GM12873 (cell line): ENCODE data around the gene MGAT3.

Experiments used
- TF ChIP-seq, protein P1 (sequence below): IDR thresholded peaks from 2 replicates; pipeline ENCODE4 v1.5.1; 2012; ENCODE audit warnings: low read depth, mild to moderate bottlenecking, moderate library complexity, low read length, control low read depth; ENCODE audit not compliant: insufficient read depth; ENCODE audit errors: missing control alignments

MGAT3 gene

DNA sequence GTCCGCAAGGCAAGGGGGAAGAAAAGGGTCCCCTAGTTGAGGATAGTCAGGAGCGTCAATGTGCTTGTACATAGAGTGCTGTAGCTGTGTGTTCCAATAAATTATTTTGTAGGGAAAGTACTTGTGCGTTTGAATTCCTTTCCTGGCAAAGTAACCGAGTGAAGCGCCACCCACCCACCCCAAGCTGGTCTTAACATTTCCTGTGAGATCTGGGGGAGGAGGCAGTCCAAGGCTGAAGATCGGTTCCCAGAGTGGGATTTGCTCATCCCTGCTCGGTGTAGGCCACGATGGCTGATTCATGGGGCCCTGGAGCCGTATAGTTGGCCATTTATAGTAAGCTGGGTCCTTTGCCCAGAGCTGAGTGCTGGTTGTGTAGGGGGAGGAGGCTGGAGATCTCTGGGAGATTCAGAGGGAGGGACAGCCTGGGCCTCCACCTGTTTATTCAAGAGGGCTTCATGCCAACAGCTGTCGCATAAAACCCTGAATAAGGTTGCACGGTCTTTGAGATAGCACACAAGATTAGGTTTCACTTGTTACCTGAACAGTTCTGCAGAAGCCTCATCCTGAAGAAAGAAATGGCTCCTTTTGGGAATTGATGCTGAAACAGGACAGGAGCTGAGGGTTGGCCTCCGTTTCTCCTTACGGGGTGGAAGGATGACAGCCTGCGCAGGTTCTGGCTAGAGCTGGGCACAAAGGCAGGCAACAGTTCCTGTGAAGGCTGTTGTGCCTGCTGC is 65.9 kb downstream of the MGAT3 start:
- TF ChIP-seq, protein P1, sequence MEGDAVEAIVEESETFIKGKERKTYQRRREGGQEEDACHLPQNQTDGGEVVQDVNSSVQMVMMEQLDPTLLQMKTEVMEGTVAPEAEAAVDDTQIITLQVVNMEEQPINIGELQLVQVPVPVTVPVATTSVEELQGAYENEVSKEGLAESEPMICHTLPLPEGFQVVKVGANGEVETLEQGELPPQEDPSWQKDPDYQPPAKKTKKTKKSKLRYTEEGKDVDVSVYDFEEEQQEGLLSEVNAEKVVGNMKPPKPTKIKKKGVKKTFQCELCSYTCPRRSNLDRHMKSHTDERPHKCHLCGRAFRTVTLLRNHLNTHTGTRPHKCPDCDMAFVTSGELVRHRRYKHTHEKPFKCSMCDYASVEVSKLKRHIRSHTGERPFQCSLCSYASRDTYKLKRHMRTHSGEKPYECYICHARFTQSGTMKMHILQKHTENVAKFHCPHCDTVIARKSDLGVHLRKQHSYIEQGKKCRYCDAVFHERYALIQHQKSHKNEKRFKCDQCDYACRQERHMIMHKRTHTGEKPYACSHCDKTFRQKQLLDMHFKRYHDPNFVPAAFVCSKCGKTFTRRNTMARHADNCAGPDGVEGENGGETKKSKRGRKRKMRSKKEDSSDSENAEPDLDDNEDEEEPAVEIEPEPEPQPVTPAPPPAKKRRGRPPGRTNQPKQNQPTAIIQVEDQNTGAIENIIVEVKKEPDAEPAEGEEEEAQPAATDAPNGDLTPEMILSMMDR: no peak

- TF ChIP-seq, protein P1: no peak
These were observed 67.4 kb downstream of the MGAT3 start for GRCh38 chr22:39524089-39524752.

- TF ChIP-seq, protein P1: no peak
These were observed 68.2 kb downstream of the MGAT3 start for GRCh38 chr22:39524753-39525657.

DNA sequence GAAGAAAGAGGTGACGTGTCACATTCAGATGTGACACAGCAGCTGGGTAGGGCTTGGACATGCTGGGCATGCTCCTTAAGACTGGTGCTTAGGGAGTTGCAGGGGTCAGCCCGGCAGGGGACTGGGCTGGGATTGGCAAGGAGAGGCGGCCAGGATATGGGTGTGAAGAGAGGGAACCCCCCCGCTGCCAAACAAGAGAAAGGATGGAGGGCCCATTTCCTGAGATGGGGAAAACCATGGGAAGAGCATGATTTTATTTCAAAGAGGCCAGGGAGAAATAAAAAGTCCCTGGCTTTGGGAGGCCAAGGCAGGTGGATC is 68.8 kb downstream of the MGAT3 start:
- TF ChIP-seq, protein P1: no peak

GRCh38 chr22:39526736-39527171 is 69.9 kb downstream of the MGAT3 start:
- TF ChIP-seq, protein P1: no peak

- TF ChIP-seq, protein P1: no peak
These were observed 70.7 kb downstream of the MGAT3 start for GRCh38 chr22:39527481-39527961.
